Fibroblast of skin of back (primary cell): Measurements from ENCODE around the gene AOPEP.

Experiments
- DNase-seq: peaks from one replicate; pipeline ENCODE4 v3.0.0-alpha.2; 2013

The AOPEP gene

DNA sequence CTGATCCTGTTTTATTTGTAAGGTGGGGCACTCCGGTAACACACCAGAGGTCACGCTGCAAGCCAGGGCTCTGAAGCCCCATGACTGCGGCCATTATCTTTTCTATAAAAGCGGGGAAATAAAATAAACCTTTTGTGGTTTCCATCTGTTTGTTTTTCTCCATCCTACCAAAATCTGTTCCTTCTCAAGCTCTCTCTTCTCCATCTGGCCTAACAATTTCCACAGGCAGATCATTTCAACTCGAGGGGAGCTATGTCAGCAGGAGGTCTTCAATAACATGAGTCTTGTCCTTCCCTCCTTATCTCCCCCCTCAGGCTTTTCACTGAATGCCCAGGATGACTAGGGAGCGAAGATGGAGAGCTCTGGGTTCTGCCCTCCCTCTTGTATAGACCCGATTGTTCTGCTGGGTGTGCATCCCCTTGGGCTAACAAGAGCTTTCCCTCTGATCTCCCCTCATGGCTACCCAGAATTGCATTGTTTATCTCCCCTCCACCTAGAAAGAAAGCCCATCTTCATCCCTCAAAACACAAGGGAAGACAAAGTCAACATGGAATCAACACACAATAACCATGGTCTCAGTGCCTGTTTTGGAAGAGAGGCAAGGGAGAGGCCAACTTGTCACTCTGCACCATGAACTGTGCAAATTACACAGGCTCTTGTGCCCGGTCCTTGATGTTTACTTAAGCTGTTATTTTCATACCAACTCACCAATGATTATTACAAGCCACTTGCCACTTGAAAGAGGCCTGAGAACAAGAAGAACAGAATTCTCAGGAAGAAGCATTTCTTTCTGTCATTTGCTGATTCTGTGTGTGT lies 403.2 kb downstream of the AOPEP start:
- DNase-seq, result no peak

DNA sequence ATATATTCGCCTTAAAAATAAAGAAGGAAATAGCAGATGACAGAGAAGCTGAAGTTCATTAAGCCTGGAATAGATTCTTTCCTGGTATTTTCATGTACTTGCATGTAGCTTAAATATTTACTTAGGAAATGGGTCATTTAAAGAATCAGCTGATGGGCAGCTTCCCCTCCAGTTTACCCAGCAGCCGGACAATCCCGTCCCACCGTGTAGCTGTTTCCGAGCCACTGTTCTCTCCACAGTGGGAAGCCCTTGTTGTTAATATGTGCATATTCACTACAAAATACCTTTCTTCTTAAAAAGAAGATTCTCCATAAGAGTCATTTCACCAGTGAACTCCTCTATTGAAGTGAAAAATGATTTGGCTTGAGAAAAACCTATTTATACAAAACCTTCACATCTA lies 404.0 kb downstream of the AOPEP start:
- no peak for DNase-seq

DNA sequence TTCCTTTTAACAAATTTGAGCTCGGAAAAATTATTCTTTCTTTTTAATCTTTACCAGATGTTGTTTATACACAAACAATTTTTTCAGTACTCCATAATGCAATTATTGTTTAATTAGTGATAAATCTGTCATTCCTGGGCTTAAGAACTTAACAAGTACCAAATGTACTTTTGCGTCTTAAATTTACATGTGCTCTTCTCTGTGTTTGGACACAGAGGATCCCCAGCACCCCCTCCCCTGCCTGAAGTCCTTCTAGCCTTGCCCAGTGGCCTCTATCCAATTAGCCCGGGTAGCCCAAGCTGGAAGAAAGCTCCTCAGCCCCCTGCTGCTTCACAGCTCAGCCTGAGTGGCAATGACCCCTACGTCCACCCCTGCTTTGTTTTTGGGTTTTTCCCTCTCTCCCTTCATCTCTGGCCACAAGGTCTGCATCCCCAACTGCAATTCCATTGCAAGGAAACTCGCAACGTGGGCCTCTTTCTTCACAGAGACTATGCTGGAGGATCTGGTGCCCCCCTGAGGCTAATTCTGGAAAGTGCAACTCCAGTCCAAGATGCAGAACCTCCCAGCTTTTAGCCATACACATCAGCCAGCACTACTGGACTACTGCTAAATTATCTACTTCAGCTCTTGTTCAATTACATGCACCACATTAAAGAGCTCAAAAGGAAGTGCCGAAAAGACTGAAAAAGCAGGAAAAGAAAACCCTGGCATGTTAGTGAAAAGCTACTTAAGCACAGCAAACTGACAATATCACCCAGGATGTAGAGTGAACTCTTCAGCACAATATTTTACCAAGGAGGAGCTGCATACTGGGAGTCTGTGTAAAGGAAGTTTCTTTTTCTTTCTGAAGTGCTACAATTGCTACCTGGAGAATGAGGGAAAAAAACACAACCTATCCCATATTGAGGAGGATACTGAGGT lies 404.8 kb downstream of the AOPEP start:
- DNase-seq, result peak; percentile 66

DNA sequence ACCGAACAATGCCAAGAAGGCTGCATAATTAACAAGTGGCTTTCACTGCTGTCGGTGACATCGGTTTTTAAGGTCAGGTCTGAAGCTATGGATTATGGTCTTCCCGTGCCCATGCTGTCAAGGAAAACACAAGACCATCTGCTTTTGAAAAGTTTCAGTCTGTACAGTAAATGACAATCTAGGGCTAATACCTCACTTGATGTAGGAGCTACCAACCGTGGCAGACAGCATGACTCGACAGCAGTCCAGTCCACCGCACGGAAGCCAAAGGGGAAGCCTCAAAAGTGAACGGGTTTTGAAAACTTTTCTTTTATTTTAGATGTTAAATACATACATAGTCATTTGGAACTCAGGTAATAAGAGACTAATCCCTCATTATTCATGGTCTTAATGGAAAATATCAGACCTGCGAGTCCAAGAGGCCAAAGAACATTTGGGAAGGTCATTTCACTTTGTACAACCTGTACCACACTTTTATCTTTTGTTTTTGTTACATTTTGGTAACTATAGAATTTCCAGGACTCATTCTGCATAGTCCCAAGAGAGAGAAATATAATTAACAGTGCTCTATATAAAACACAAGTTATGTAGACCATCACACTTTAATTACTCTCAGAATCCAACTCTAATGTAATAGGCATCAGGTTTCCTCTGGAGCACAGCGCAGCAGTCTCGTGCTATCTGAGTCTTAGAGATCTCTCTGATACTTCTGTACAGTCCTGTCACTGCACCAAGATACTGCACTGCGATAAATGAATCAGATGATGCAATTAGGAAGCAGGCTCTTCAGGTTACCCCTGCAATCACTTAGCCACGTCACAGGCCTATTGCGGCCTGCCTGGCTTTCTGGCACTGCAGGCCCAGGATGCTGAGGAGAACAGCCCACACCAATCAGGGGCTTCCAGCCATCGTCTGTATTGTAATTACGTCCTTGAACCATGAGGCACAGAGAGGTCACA lies 406.1 kb downstream of the AOPEP start:
- no peak for DNase-seq

DNA sequence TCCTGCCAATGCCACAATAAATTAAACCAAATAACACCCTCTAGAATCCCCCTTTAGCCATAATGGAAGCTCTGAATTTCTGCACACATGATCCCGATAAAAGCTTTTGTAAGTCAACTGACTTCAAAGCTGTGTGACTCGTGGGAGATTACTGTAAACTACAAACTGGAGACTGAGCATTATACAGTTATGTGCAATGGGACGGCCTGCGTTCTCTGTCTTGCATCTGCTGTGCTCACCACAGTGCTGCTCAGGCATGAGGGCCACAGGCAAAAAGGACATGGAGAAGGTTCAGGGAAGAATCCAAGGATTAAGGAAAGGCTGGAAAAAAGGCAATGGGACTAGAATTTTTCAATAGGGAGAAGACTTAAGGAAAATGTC lies 406.8 kb downstream of the AOPEP start:
- DNase-seq, result no peak

DNA sequence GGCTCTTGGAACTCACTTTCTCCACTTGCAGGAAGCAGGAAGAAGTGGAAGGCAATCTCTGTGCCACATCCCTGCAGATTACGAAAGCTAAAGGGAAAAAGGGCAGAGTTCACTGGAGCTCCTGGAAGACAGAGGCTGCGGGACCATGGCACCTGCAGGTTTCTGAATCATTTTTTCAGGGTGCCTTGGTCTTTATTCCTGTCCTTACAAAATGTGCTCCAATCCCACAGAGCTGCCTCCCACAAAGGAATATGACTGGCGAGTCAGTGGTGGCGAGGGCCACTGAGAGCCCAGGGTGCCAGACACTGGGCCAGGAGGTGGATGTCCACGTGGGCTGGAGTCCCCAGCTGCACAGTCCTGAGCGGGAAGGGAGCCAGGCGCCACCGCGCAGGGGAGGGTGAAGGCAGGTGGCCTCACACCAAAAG lies 408.0 kb downstream of the AOPEP start:
- DNase-seq, result no peak

DNA sequence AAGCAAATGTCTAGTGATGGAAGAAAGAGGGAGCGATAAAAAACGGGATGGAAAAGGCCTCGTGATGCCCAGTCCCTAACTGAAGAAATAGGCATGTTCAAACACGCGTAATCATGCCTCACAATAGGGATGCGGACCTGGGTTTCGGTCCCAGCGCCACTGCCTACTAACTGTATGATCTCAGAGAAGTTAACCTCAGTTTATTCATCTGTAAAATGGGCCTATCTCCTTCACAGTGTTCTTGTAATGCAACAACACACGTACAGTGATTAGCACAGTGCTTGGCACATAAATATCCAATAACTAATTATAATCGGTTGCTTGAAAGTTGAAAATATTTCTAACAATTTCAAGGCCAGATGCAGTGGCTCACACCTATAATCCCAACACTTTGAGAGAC lies 409.3 kb downstream of the AOPEP start:
- DNase-seq, result no peak
